NCI-H1092 treated with DMSO at 0.1 percent for 48 hours (cell line): Measurements from ENCODE around the gene DPH1.

Source experiments
- DNase-seq: peaks from one replicate; lab custom pipeline; 2025; lab: John Stamatoyannopoulos, UW

Gene DPH1

DNA sequence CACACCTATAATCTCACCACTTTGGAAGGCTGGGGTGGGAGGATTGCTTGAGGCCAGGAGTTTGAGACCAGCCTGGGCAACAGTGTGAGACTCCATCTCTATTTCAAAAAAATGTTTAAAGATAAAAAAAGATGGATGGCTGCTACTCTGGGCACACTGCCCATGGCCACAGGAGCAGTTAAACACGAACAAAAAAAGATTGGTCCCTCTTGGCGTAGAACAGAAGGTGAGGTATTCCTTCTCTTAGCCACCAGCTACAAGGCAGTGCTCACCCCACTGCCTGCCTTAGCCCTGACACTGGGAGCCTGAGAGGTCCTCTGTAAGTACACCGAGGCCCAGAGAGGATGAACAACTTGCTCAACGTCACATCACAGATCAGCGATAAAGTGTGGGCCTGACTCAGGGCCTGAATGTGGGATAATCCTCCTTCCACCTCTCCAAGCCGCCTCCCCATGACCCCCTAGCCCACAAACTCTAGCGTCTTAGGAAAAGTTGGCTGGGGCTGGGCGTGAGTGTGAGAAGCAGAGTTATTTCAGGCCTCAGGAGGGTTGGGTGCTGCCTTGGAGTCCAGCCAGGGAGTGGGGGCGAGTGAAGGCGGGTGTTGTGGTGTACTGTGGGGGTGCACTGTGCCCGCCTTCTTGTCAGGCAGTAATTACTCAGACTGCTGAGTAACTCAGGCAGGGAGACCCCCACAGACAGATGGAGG lies 2.3 kb upstream of the DPH1 start:
- no peak for DNase-seq

DNA sequence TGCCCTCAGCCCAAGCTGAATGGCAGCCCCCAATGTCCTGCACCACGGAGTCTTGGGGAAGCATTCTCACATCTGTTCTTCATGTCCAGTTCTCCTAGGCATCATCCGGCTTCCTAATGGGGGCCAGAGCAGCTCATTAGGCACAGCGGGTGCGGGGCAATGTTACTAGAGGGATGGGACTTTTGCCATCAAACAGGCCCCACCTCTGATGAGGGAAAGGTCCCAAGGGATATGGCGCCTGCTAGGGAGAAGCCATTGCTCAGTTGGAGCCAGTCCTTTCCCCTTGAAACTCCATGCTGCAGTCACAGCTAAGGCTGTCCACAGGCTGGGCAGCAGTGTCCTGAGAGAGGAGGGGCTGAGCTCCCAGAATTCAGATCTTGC lies 1.7 kb upstream of the DPH1 start:
- DNase-seq = no peak

DNA sequence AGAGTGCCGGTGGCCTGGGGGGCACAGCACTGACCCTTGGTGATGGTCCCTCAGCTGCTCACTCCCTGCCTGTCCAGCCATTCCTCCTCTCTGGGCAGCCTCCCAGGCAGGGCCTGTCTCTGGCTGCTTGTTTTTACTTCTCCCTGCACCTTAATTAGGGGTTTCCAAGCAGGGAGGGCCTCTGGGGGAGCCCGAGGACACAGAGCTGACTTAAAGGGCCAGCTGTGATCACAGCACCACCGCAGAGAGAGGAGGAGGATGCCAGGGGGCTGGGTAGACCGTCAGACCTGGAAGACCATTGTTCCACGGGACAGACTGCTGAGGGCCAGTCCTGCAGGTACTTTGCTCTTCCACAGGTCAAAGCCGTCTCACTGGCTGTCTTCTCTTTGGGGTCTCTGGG lies 1.2 kb upstream of the DPH1 start:
- DNase-seq = no peak

DNA sequence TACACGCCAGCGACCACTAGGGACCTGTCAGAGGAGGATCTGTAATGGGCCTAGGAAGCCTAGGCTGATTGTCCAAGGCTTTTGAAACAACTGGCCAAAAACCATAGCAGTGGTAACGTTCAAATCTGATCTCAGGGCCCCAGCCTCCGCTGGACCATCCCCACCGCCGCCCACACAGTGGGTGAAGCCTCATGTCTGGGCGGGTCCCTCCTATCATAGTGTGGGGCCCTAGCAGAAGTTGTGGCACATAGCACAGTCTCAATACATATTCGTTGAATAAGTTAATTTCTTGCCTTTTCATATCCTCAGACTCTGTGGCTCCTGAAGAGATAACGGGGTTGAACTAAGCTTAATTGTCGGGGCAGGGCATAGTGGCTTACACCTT lies 818 bp downstream of the DPH1 start:
- no peak for DNase-seq

DNA sequence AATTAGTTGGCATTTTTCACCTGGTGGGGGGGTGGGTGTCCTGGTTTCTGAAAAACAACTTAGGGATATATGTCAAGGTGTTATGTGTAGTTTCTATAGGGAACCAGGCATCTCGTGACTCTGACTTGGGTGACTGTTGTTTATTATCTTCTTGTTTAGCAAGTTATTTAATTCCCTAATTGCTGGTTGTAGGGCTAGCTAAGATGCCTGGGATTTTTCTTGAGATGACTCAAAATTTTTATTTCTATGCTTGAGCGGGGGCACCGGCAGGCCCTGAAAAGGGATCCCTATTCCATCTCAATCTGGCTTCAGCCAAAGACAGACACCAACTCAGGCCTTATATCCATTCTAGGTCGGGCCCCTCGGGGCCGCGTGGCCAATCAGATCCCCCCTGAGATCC lies 3.2 kb downstream of the DPH1 start:
- DNase-seq = no peak

DNA sequence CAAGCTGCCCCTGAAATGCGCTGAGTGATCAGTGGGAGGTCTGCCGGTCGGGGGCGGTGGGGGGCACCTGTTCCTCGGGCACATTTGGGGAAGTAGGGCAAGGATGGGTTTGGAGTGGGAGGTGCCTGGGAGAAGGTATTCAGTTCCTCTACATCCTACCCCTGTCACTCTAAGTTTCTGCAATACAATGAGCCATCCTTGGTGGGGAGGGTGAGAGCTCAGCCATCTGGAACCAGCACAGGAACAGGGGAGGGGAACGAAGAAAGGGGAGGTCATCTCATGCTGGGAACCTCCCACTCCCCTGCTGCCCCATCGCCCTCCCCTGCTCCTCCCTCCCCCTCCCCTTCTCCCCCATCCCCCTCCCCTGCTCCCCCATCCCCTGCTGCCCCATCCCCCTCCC lies 4.2 kb downstream of the DPH1 start:
- DNase-seq = no peak

DNA sequence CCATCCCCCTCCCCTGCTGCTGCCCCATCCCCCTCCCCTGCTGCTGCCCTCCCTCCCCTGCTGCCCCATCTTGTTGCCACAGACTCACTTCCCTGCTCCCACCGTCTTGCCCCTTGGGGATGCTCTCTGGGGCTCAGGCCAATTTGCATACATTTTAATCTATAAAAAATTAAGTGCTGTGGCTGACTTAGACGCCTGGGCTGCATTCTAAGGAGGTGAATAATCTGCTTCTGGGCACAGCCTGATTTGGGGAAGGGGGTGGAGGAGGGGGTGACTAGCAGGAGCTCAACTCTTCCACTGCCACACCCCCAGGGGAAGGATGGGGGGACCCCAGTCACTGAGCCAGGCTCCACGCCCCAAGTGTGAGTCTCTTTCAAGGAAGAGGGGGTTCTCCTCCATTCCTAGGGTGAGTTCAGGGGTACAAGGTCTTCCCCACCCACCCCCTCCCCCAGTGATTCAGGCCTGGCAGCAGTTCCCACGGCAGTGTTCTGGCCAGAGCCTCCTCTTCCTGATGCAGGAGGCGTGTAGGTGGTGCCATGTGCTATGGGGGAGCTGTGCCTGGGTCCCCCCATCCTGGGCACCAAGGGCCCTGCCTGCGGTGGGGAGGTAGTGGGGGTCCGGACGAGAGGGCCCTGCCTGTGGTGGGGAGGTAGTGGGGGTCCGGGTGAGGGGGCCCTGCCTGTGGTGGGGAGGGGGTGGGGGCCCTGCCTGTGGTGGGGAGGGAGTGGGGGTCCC lies 5.0 kb downstream of the DPH1 start:
- no peak for DNase-seq

DNA sequence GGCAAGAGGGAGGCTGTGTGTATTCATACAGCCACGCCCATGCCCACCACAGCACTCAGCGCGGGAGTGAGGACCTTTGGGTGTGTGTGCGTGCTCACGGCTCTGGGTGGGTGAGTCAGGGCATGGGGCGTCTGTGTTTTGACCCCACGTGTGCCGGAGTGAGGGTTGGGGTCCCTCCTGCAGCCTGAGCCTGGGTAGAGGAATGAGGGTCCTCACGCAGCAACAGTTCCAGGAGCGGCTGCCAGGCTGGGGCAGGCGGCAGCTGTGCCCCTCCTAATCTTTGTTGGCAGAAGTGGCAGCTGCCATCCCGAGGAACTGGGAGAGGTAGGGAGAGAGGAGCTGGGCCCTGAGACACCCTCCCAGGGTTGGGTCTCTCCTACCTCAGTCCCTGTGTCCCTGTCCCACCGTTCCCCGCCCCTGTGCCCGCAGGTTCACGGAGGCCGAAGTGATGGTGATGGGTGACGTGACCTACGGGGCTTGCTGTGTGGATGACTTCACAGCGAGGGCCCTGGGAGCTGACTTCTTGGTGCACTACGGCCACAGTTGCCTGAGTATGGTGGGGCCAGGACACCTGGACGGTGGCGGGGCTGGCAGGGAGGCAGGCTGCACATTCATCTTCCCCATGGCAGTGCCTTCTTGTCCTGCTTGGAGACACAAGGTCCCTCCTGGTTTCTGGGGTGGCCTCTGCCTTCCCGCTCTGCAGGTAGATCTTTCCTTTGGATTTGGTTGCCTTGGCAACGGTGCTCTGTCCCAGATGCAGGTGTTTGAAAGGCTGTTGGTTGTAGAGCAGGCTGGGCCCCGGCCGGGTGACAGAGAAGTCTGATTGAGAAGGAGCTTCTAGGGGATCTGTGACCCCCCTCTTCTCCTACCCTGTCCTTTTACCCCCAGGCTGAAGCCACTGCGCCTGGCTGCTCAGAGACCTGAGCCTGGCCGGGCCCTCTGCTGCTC lies 5.9 kb downstream of the DPH1 start:
- no peak for DNase-seq

DNA sequence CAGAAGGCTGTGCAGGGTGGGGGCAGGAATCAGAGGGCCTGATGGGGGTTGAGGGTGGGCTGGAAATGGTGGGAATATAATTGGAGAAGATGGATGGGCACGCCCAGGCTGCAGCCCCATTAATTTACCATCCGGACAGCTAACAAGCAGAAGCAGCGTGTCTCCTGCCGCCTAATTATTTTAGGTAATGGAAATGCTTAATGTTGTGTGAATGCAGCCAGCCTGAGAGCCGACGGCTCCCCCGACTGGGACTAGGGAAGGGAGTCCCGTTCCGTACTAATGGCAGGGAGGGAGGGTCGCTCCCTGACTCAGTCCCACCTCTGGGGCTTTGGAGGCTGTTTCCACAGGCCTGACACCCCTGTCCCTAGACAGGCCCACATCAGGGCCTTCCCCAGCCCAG lies 7.2 kb downstream of the DPH1 start:
- no peak for DNase-seq

DNA sequence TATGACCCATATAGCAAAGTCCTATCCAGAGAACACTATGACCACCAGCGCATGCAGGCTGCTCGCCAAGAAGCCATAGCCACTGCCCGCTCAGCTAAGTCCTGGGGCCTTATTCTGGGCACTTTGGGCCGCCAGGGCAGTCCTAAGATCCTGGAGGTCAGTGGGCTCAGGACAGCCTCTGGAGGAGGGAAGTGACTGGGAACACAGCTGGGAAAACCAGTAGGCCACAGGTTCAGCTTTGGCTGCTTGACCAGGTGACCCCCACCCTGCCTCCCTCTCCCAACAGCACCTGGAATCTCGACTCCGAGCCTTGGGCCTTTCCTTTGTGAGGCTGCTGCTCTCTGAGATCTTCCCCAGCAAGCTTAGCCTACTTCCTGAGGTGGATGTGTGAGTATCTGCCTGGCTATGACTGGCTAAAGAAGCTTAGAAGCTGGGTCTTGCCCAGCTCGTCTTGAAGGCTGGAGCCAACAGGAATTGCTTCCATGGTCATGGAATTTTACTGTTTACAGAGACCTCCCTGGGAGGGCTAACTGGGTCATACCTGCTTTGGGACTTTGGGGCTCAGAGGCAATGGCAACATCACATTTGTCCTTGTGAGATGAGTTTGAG lies 10.4 kb downstream of the DPH1 start:
- no peak for DNase-seq

DNA sequence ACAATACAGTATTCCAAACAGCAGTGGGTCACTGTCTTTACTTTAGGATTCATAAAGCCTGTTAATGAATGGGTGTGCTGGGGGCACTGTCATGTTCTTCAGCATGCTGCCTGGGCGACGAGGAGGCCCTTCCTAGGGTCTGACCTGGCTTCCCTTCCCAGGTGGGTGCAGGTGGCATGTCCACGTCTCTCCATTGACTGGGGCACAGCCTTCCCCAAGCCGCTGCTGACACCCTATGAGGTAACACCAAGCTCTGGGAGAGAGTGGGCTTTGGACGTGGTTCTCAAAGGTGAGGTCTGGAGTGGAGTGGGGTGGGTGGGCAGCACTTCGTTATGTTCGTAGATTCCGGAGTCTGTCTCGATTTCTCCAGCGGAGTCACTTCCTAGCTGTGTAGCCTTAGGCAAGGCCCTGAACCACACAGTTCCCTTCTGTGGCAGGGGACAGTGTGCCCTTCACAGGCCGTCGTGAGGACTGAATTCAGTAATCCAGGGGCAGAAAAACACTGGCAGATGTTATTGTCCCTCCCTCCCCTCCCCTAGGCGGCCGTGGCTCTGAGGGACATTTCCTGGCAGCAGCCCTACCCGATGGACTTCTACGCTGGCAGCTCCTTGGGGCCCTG lies 11.1 kb downstream of the DPH1 start:
- DNase-seq = no peak

DNA sequence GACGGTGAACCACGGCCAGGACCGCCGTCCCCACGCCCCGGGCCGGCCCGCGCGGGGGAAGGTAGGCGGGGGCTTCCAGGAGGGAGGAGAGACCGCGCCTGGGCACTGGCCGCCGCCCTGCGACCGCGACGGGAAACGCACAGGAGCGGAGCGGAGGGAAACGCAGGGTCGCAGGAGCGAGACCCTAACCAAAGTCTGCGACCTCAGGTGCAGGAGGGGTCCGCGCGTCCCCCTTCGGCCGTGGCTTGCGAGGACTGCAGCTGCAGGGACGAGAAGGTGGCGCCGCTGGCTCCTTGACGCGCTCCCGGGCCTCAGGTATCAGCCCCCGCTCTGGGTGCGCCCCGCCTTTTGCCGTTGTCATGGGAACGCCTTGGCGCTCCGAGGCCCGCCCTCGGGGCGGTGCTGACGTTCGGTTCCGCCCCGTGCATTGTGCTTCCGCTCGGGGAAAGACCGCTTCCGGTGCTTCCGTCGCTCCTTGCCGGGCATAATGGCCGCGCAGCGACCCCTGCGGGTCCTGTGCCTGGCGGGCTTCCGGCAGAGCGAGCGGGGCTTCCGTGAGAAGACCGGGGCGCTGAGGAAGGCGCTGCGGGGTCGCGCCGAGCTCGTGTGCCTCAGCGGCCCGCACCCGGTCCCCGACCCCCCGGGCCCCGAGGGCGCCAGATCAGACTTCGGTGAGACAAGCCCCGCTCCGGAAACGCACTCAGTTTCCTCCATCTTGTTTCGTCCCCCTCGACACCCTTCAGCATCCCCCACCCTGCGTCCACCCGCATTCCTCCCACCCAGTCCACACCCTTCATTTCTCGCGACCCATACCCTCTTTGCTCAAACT lies 11.8 kb downstream of the DPH1 start, which contains the start of gene OVCA2:
TSS of gene OVCA2 (plus strand) at position 462 of the 829 bp plus-strand sequence. CDS start at position 488, 26 bp downstream.
- peak; percentile 89 for DNase-seq

DNA sequence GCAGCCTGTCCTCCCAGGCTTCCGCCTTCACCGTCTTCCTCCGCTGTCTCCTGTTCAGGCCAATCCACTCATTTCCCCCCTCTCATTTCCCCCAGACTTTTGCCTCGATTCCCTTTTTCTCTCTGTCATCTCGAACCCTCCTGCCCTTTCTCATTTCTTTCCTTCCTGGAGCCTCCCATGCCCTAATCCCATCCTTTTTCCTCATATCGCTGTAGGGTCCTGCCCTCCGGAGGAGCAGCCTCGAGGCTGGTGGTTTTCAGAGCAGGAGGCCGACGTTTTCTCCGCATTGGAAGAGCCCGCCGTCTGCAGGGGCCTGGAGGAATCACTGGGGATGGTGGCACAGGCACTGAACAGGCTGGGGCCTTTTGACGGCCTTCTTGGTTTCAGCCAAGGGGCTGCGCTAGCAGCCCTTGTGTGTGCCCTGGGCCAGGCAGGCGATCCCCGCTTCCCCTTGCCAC lies 12.5 kb downstream of the DPH1 start:
- DNase-seq = peak; percentile 29

DNA sequence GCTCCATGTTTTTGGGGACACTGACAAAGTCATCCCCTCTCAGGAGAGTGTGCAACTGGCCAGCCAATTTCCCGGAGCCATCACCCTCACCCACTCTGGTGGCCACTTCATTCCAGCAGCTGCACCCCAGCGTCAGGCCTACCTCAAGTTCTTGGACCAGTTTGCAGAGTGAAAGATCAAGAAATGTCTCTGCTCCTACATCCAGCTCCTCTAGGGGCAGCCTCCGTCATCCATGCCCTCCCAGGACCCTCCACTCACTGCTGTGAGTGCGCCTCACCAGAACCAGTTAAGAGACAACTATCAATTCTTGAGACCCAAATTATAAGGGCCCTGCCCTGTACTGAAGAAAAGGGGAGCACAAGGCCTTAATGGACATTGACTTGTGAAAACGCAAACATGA lies 13.0 kb downstream of the DPH1 start:
- no peak for DNase-seq

DNA sequence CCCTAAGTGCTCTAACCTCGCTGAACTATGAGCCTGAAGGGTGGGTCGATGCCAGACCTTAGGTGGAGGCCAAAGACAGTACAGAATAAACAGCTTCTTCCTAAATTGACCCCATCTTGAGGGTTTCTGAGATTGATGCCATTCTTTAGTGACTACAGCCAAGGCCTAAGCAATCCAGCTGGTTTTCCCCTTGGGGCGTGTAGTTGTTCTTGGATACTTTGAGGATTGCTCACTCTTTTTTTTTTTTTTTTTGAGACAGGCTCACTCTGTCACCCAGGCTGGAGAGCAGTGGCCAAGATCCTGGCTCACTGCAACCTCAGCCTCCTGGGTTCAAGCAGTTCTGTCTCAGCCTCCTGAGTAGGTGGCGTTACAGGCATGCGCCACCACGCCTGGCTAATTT lies 13.8 kb downstream of the DPH1 start:
- no peak for DNase-seq

DNA sequence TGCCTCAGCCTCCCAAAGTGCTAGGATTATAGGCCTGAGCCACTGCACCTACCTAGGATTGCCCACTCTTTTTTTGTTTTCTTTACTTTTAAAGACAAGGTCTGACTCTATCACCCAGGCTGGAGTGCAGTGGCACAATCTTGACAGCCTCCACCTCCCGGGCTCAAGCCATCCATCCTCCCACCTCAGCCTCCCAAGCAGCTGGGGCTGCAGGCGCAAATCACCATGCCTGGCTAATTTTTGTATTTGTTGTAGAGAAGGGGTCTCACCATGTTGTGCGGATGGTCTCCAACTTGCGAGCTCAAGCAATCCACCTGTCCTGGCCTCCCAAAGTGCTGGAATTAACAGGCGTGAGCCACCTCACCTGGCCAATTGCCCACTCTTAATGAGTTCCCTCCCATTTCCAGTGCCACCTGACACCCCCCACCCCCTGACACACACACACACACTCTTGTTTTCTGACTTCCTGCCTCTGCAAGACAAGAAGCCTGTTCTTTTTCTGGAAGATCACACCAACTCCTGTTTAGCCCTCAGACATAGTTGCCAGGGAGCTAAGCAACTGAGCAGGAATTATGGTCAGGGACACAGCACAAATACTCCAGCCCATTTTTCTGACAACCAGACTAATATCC lies 14.4 kb downstream of the DPH1 start:
- no peak for DNase-seq

DNA sequence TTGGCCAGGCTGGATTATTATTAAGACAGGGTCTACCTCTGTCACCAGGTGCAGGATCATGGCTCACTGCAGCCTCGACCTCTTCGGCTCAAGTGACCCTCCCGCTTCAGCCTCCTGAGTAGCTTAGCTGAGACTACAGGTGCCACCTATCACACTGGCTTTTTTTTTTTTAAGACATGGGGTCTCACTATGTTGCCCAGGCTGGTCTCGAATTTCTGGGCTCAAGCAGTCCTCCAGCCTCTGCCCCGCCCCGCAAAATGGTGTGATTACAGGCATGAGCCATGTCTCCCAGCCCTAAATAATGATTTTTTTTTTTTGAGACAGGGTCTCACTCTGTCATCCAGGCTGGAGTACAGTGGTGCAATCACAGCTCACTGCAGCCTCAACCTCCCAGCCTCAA lies 17.6 kb downstream of the DPH1 start:
- no peak for DNase-seq

DNA sequence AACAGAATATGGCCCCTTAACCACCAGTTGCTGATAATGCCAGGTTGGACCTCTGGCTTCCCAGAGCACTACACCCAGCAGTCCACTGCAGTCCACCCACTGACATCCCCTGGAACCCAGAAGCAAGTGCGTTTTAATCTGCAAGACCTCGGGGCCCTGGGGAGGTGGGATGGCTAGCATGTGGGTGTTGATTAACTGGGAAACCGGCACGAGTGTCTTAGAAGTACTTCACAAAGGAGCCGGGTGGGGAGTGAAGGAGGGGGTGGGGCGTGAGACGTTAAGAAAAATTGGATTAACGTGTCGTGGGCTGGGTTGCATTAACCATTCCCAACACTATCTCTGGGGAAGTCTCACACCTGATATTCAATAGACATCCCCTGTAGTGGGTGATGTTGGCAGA lies 18.9 kb downstream of the DPH1 start:
- DNase-seq = no peak

DNA sequence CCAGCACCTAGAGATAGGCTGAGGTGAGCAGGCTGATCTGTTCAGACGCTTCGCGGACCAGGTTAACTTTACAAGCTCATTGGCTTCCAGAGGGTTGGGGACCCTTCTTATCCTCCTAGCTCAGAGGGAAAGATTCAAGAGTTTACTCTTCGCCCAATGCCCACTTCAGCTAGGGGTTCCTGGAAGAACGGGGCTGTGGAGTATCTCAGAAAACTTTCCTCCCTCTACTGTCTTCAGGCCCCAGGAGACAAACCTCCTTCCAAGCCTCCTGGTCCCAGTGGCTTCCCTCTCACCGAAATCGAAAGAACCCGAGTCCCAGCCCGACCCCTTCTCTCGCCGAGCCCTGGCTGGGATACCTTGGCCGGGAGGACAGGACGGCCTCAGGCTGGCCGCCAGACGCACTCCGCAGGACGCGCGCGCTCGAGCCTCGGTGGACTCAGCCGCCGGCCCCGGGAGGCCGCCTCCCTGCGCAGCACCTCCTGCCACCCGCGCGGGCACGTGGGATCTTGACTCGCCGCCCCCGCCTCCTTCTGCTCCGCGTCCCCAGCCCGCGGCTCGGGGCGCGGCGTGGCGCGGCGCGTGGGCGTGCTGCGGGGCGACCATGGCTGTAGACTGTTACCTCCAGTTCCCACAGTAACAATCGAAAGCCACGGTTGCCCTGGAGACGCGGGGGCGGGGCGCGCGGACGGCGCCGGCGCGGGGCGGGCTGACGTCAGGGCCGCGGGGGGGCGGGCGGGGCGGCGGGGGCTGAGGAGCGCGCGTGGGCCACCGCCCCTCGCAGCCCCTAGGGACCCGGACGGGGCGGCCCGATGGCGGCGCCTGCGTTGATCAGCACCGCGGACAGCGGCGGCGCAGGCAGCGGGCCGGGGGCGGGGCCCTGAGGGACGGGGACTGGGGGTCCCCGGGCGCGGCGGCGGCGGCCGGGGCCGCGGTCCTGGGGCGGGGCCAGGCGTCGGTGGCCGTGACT lies 19.7 kb downstream of the DPH1 start:
- peak; percentile 41 for DNase-seq
